Ramos (cell line): ENCODE results near the gene TNNC1.

Source experiments
- in situ Hi-C: fragments of 300-500 bp; cut with MboI; formaldehyde crosslinking; loops from one replicate; pipeline ENCODE4 v1.14.3; 2022; ENCODE audit warnings: low sequenced_read_pairs; ENCODE audit not compliant: unreplicated experiment

The TNNC1 gene

GRCh38 chr3:52453496-52454249 lies at the start of gene TNNC1:
TNNC1 (minus strand) TSS chr3:52454041; CDS start chr3:52454015, 26 bp downstream.
- in situ Hi-C loops = no loop called here

- in situ Hi-C loops = no loop called here
Observed at GRCh38 chr3:52502808-52503350, 49.0 kb upstream of the TNNC1 start.

- in situ Hi-C loops = no loop called here
Observed at GRCh38 chr3:52502001-52502400, 48.2 kb upstream of the TNNC1 start.

GRCh38 chr3:52501046-52501445 lies 47.2 kb upstream of the TNNC1 start:
- in situ Hi-C loops = no loop called here

GRCh38 chr3:52498137-52499054 lies 44.6 kb upstream of the TNNC1 start:
- in situ Hi-C loops = no loop called here

GRCh38 chr3:52495777-52496602 lies 42.1 kb upstream of the TNNC1 start:
- in situ Hi-C loops = no loop called here

- in situ Hi-C loops = no loop called here
Observed at GRCh38 chr3:52494886-52495495, 41.1 kb upstream of the TNNC1 start, which contains the start of gene STAB1. STAB1 (plus strand) TSS chr3:52495338; CDS start chr3:52495414, 76 bp downstream.

GRCh38 chr3:52494445-52494844 lies 40.6 kb upstream of the TNNC1 start:
- in situ Hi-C loops = no loop called here

GRCh38 chr3:52493232-52494017 lies 39.6 kb upstream of the TNNC1 start:
- in situ Hi-C loops = no loop called here

GRCh38 chr3:52492059-52492458 lies 38.2 kb upstream of the TNNC1 start:
- in situ Hi-C loops = no loop called here

- in situ Hi-C loops = no loop called here
Observed at GRCh38 chr3:52490939-52491526, 37.2 kb upstream of the TNNC1 start.

GRCh38 chr3:52490035-52490938 lies 36.4 kb upstream of the TNNC1 start:
- in situ Hi-C loops = no loop called here

GRCh38 chr3:52489453-52489852 lies 35.6 kb upstream of the TNNC1 start:
- in situ Hi-C loops = no loop called here

- in situ Hi-C loops = no loop called here
Observed at GRCh38 chr3:52488746-52489145, 34.9 kb upstream of the TNNC1 start.

GRCh38 chr3:52487788-52488691 lies 34.2 kb upstream of the TNNC1 start:
- in situ Hi-C loops = no loop called here

- in situ Hi-C loops = no loop called here
Observed at GRCh38 chr3:52487050-52487787, 33.4 kb upstream of the TNNC1 start.
